K562 (cell line): ENCODE data around the gene EP300. TPM values are rescaled to one million over a fixed set of nuclear protein-coding genes. Genes with fewer than 3 reads are reported as not detected.

Source experiments
- ATAC-seq: fragments of 200-7000 bp; cut with Tn5 transposase; 3 replicates; pipeline ENCODE4 v1.9.1; 2020; ENCODE audit warnings: moderate library complexity
- BruUV-seq: library from RNA; stranded (reverse); fragments of 400-500 nt; replicated peaks from 2 replicates; lab custom pipeline; 2021; lab: Mats Ljungman, UMichigan
- CTCF ChIA-PET: fragments of 300-600 bp; formaldehyde crosslinking; extraction: SDS; loops from one replicate; lab custom pipeline; 2021; ENCODE audit warnings: low intra/inter-chr PET ratio; lab: Yijun Ruan, JAX
- POLR2A ChIA-PET: fragments of 300-600, 350-650 bp; sonication (Branson Sonifier 250); formaldehyde crosslinking; extraction: SDS; loops from one replicate; lab custom pipeline; 2021; ENCODE audit warnings: antibody characterized with exemption, inconsistent platforms; lab: Yijun Ruan, JAX
- DNase-seq, 4 experiments: peaks; one replicate each; pipeline versions ENCODE4 v3.0.0 to v3.0.0-alpha.2; 2011 to 2018; ENCODE audit warnings: low spot score in 3 of 4, mixed read lengths in 3 of 4; ENCODE audit errors: extremely low read depth in 1 of 4
- FAIRE-seq: peaks from 2 replicates; lab custom pipeline; 2011; peaks lifted over from hg19 to GRCh38; lab: Jason Lieb, UNC
- H2AFZ ChIP-seq: 2 replicates; pipeline ENCODE4 v1.6.0; 2011; ENCODE audit warnings: low read depth, low read length, control low read depth, inconsistent platforms
- H3K27ac ChIP-seq: fragments of 200-600 bp; 3 replicates; pipeline ENCODE4 v1.8.0; 2011; ENCODE audit warnings: low read depth, mild to moderate bottlenecking, control low read depth, inconsistent platforms, low read length, moderate library complexity, mixed read lengths; ENCODE audit errors: extremely low read depth
- H3K27me3 ChIP-seq, 2 experiments: fragments of 300-600 bp in 1 of 2; 2 replicates in 1 of 2; 3 replicates in 1 of 2; pipeline versions ENCODE4 v1.6.0 to v1.8.0; 2011; ENCODE audit warnings: inconsistent platforms in 2 of 2, low read length in 2 of 2, mild to moderate bottlenecking in 1 of 2, mixed read lengths in 1 of 2, moderate library complexity in 1 of 2; ENCODE audit not compliant: control insufficient read depth in 2 of 2, insufficient read depth in 2 of 2
- H3K36me3 ChIP-seq: fragments of 300-600 bp; 3 replicates; pipeline ENCODE4 v1.8.0; 2011; ENCODE audit warnings: mild to moderate bottlenecking, low read length, inconsistent platforms; ENCODE audit not compliant: control insufficient read depth, insufficient read depth
- H3K4me1 ChIP-seq, 2 experiments: fragments of 200-600 bp in 1 of 2; replicated peaks in 1 of 2; 2 replicates in 1 of 2; 3 replicates in 1 of 2; pipeline versions ENCODE4 v1.5.1 to v1.8.0; 2011; ENCODE audit warnings: inconsistent platforms in 2 of 2, low read length in 2 of 2, mild to moderate bottlenecking in 1 of 2, mixed read lengths in 1 of 2, moderate library complexity in 1 of 2; ENCODE audit not compliant: control insufficient read depth in 2 of 2, insufficient read depth in 2 of 2
- H3K4me2 ChIP-seq: 2 replicates; pipeline ENCODE4 v1.6.1; 2011; ENCODE audit warnings: low read length, control low read depth, inconsistent platforms, mixed read lengths; ENCODE audit not compliant: insufficient read depth
- H3K4me3 ChIP-seq: fragments of 200-600 bp; sonication (generic), shearing (Covaris generic); 2 replicates; pipeline ENCODE4 v1.5.1; 2016; ENCODE audit warnings: control low read depth, inconsistent platforms
- H3K79me2 ChIP-seq: fragments of 200-600 bp; 3 replicates; pipeline ENCODE4 v1.8.0; 2011; ENCODE audit warnings: low read length, inconsistent platforms; ENCODE audit not compliant: control insufficient read depth, insufficient read depth
- H3K9ac ChIP-seq, 2 experiments: 2 replicates each; pipeline versions ENCODE4 v1.6.0 to v1.6.1; 2011; ENCODE audit warnings: low read depth in 2 of 2, low read length in 2 of 2, control low read depth in 1 of 2, inconsistent platforms in 1 of 2, mild to moderate bottlenecking in 1 of 2, mixed read lengths in 1 of 2; ENCODE audit not compliant: insufficient read depth in 1 of 2
- H3K9me1 ChIP-seq: one replicate; pipeline ENCODE4 v1.6.0; 2011; ENCODE audit warnings: inconsistent platforms, mild to moderate bottlenecking, low read length, moderate library complexity; ENCODE audit not compliant: control insufficient read depth, insufficient read depth
- H3K9me3 ChIP-seq: replicated peaks from 2 replicates; pipeline ENCODE4 v1.5.1; 2011; ENCODE audit warnings: low read depth, low read length, inconsistent platforms; ENCODE audit not compliant: control insufficient read depth, insufficient read depth
- H4K20me1 ChIP-seq: replicated peaks from 2 replicates; pipeline ENCODE4 v1.6.1; 2011; ENCODE audit warnings: low read length, inconsistent platforms, mixed read lengths; ENCODE audit not compliant: control insufficient read depth, insufficient read depth
- CREM ChIP-seq: IDR thresholded peaks from 2 replicates; pipeline ENCODE4 v1.6.1; 2014; ENCODE audit warnings: antibody characterized with exemption, low read depth
- WGBS: fragments of 100-300 bp; shearing (Covaris generic); methylation state at CpG from one replicate; pipeline ENCODE4 v1.1.6; 2016; ENCODE audit warnings: low coverage, mixed read lengths; ENCODE audit not compliant: insufficient coverage; ENCODE audit errors: missing lambda C conversion rate; 5-methylcytosine and 5-hydroxymethylcytosine counted together
- in situ Hi-C: fragments of 300-500 bp; cut with MboI; formaldehyde crosslinking; loops from 4 replicates; pipeline ENCODE4 v1.15.0; 2018; ENCODE audit warnings: inconsistent platforms, mixed read lengths
- intact Hi-C: fragments of 100-400 bp; cut with micrococcal nuclease; formaldehyde crosslinking; loops from 2 replicates; pipeline ENCODE4 v1.14.2; 2022
- polyA plus RNA-seq, 8 experiments: library from polyadenylated mRNA; depleted of rRNA in 4 of 8; stranded (reverse) in 5 of 8; unstranded in 3 of 8; fragments of >200 nt; fragmentation: Nextera tagmentation in 2 of 8; fragmentation: Illumina TruSeq in 1 of 8; extraction: Ambion mirVana in 2 of 8; extraction: Trizol in 1 of 8; gene quantifications; 2 replicates each; pipeline versions ENCODE4 v1.2.1 to v1.2.3, GENCODE V29; 2011 to 2014; ENCODE audit warnings: inconsistent platforms in 1 of 8, missing spikeins in 1 of 8
- total RNA-seq, 7 experiments: library from RNA; depleted of rRNA in 6 of 7; stranded (reverse); fragments of >200 nt in 6 of 7; fragmentation: Illumina TruSeq in 2 of 7; extraction: Trizol in 2 of 7; gene quantifications; 2 replicates each; pipeline versions ENCODE4 v1.2.1 to v1.2.3, GENCODE V29; 2011 to 2021; ENCODE audit warnings: low replicate concordance in 1 of 7
- TF ChIP-seq, protein P1 (sequence below), 3 experiments: IDR thresholded peaks in 2 of 3; conservative IDR thresholded peaks in 1 of 3; 2 replicates each; pipeline ENCODE4 v1.5.1; 2011 to 2012; ENCODE audit warnings: low read length in 3 of 3, mild to moderate bottlenecking in 3 of 3, control low read depth in 2 of 3, improper control_type of control experiment in 1 of 3, inconsistent platforms in 1 of 3, low read depth in 1 of 3, mixed read lengths in 1 of 3, moderate library complexity in 1 of 3; ENCODE audit not compliant: insufficient read depth in 2 of 3
- TF ChIP-seq, protein P2 (sequence below): fragments of 450-650 bp; IDR thresholded peaks from 2 replicates; pipeline ENCODE4 v1.6.1; 2016; ENCODE audit warnings: mild to moderate bottlenecking, moderate library complexity

Gene EP300
- total and polyA plus RNA-seq, 9 of the 15 experiments (the other 6 are each of a cell fraction or from before 2014, with no cell fraction given) = 2.2 to 28.6 (median 10.9) TPM

GRCh38 chr22:41198027-41198580, 105.7 kb downstream of the EP300 start:
- peak; percentile 69 for ATAC-seq
- 3% methylated on average over 8 of the region's 9 CpGs for WGBS
- POLR2A ChIA-PET = interaction anchor here (1.0 to 1.1 kb wide), 2 partner anchors 11 to 123 kb away, joined by 5 read pairs; no protein-coding TSS in a partner anchor
- Histone ChIP-seq H3K9ac (peak overlapping the region; percentile 26 to 49; a peak in 3 of 4 replicates), H3K9me1 (no peaks in the 10 kb centered on the region), H4K20me1 (no peaks in the 10 kb centered on the region), H3K27ac (no peak overlapping the region), H3K36me3 (no peaks in the 10 kb centered on the region), H3K27me3 (no peaks in the 10 kb centered on the region), H3K4me1 (peaks cover 0 to 17% of the 10 kb centered on the region in 2 experiments; a peak in 3 of 5 replicates), H3K9me3 (no peaks in the 10 kb centered on the region), H3K79me2 (no peaks in the 10 kb centered on the region), H3K4me3 (peak overlapping the region; percentile 59), H2AFZ (peak overlapping the region; percentile 98), H3K4me2 (peak overlapping the region; percentile 89)
- no TSS peak for BruUV-seq
- intact Hi-C loops (no loop called here), in situ Hi-C loops (no loop called here)
- TF ChIP-seq, protein P1, sequence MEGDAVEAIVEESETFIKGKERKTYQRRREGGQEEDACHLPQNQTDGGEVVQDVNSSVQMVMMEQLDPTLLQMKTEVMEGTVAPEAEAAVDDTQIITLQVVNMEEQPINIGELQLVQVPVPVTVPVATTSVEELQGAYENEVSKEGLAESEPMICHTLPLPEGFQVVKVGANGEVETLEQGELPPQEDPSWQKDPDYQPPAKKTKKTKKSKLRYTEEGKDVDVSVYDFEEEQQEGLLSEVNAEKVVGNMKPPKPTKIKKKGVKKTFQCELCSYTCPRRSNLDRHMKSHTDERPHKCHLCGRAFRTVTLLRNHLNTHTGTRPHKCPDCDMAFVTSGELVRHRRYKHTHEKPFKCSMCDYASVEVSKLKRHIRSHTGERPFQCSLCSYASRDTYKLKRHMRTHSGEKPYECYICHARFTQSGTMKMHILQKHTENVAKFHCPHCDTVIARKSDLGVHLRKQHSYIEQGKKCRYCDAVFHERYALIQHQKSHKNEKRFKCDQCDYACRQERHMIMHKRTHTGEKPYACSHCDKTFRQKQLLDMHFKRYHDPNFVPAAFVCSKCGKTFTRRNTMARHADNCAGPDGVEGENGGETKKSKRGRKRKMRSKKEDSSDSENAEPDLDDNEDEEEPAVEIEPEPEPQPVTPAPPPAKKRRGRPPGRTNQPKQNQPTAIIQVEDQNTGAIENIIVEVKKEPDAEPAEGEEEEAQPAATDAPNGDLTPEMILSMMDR (IDR thresholded peaks at IDR 0.05 in 2 of 3, conservative IDR thresholded peaks at IDR 0.05 in 1 of 3; ENCODE audit: insufficient read depth in 2 of 3, low read depth in 1 of 3, low read length in 3 of 3) = 0 out of 6 replicates have a peak, but pooled peaks of 1 of the 3 experiments have one; percentile 4
- TF ChIP-seq, protein P2, sequence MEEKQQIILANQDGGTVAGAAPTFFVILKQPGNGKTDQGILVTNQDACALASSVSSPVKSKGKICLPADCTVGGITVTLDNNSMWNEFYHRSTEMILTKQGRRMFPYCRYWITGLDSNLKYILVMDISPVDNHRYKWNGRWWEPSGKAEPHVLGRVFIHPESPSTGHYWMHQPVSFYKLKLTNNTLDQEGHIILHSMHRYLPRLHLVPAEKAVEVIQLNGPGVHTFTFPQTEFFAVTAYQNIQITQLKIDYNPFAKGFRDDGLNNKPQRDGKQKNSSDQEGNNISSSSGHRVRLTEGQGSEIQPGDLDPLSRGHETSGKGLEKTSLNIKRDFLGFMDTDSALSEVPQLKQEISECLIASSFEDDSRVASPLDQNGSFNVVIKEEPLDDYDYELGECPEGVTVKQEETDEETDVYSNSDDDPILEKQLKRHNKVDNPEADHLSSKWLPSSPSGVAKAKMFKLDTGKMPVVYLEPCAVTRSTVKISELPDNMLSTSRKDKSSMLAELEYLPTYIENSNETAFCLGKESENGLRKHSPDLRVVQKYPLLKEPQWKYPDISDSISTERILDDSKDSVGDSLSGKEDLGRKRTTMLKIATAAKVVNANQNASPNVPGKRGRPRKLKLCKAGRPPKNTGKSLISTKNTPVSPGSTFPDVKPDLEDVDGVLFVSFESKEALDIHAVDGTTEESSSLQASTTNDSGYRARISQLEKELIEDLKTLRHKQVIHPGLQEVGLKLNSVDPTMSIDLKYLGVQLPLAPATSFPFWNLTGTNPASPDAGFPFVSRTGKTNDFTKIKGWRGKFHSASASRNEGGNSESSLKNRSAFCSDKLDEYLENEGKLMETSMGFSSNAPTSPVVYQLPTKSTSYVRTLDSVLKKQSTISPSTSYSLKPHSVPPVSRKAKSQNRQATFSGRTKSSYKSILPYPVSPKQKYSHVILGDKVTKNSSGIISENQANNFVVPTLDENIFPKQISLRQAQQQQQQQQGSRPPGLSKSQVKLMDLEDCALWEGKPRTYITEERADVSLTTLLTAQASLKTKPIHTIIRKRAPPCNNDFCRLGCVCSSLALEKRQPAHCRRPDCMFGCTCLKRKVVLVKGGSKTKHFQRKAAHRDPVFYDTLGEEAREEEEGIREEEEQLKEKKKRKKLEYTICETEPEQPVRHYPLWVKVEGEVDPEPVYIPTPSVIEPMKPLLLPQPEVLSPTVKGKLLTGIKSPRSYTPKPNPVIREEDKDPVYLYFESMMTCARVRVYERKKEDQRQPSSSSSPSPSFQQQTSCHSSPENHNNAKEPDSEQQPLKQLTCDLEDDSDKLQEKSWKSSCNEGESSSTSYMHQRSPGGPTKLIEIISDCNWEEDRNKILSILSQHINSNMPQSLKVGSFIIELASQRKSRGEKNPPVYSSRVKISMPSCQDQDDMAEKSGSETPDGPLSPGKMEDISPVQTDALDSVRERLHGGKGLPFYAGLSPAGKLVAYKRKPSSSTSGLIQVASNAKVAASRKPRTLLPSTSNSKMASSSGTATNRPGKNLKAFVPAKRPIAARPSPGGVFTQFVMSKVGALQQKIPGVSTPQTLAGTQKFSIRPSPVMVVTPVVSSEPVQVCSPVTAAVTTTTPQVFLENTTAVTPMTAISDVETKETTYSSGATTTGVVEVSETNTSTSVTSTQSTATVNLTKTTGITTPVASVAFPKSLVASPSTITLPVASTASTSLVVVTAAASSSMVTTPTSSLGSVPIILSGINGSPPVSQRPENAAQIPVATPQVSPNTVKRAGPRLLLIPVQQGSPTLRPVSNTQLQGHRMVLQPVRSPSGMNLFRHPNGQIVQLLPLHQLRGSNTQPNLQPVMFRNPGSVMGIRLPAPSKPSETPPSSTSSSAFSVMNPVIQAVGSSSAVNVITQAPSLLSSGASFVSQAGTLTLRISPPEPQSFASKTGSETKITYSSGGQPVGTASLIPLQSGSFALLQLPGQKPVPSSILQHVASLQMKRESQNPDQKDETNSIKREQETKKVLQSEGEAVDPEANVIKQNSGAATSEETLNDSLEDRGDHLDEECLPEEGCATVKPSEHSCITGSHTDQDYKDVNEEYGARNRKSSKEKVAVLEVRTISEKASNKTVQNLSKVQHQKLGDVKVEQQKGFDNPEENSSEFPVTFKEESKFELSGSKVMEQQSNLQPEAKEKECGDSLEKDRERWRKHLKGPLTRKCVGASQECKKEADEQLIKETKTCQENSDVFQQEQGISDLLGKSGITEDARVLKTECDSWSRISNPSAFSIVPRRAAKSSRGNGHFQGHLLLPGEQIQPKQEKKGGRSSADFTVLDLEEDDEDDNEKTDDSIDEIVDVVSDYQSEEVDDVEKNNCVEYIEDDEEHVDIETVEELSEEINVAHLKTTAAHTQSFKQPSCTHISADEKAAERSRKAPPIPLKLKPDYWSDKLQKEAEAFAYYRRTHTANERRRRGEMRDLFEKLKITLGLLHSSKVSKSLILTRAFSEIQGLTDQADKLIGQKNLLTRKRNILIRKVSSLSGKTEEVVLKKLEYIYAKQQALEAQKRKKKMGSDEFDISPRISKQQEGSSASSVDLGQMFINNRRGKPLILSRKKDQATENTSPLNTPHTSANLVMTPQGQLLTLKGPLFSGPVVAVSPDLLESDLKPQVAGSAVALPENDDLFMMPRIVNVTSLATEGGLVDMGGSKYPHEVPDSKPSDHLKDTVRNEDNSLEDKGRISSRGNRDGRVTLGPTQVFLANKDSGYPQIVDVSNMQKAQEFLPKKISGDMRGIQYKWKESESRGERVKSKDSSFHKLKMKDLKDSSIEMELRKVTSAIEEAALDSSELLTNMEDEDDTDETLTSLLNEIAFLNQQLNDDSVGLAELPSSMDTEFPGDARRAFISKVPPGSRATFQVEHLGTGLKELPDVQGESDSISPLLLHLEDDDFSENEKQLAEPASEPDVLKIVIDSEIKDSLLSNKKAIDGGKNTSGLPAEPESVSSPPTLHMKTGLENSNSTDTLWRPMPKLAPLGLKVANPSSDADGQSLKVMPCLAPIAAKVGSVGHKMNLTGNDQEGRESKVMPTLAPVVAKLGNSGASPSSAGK = no peak
- TF ChIP-seq CREM = 0 out of 2 replicates have a peak, but pooled peaks have one; percentile 12
- no peak for FAIRE-seq
- DNase-seq = peak; percentile 26 to 48 (median 29)
- CTCF ChIA-PET = no interaction called here
